ENCODE measurements around the gene RAN.

The RAN gene

GRCh38 chr12:130920119-130920703 lies 48.3 kb downstream of the RAN start:
- Histone ChIP-seq H3K27me3 (ENCODE audit: insufficient read depth, poor library complexity, severe bottlenecking) (peaks cover 2% of the 10 kb centered on the region), H3K4me3 (replicated peaks; ENCODE audit: insufficient read depth, low read length) (no peak overlapping the region), H3K27ac (replicated peaks) (no peak overlapping the region)
- no peak for DNase-seq (ENCODE audit: low read depth in 1 of 2, low spot score in 1 of 2)
- TF ChIP-seq POLR2AphosphoS5 (IDR thresholded peaks at IDR 0.05; ENCODE audit: low read depth) (no peak), REST (IDR thresholded peaks at IDR 0.05; ENCODE audit: insufficient replicate concordance, low read depth) (no peak), GABPA (IDR thresholded peaks at IDR 0.05; ENCODE audit: low read depth) (no peak), SPI1 (IDR thresholded peaks at IDR 0.05; ENCODE audit: borderline replicate concordance, low read depth) (no peak)
- TF ChIP-seq, protein P1, sequence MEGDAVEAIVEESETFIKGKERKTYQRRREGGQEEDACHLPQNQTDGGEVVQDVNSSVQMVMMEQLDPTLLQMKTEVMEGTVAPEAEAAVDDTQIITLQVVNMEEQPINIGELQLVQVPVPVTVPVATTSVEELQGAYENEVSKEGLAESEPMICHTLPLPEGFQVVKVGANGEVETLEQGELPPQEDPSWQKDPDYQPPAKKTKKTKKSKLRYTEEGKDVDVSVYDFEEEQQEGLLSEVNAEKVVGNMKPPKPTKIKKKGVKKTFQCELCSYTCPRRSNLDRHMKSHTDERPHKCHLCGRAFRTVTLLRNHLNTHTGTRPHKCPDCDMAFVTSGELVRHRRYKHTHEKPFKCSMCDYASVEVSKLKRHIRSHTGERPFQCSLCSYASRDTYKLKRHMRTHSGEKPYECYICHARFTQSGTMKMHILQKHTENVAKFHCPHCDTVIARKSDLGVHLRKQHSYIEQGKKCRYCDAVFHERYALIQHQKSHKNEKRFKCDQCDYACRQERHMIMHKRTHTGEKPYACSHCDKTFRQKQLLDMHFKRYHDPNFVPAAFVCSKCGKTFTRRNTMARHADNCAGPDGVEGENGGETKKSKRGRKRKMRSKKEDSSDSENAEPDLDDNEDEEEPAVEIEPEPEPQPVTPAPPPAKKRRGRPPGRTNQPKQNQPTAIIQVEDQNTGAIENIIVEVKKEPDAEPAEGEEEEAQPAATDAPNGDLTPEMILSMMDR (IDR thresholded peaks at IDR 0.05; ENCODE audit: insufficient read depth, low read length): no peak

DNA sequence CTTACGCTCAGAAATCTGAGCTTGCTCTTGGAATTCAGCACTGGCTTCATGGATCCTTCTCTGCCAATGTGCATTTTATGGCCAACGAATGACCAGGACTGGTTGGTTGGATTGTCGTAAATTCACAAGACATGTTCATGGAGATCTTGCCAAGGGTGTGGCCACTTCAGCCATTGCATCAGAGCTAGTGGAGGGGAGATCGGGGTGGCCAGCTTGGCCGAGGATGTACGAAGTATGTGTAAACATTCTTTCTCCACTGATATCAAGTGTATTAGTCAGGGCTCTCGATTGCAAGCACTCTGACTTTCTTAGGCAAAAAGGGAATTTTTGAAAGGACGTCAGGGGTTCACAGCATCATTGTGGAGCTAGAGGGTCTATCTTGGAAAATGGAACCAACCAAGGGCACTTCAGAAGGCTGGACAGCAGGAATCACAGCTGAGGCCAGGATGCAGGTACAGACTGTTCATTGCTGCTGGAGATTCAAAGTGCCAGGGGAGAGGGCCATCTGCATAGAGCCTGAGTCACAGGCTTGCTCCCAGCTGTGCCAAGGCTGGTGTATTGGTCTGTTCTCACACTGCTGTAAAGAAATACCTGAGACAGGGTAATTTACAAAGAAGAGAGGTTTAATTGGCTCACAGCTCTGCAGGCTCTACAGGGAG lies 49.0 kb downstream of the RAN start:
- TF ChIP-seq GABPA (IDR thresholded peaks at IDR 0.05; ENCODE audit: low read depth): no peak
- no peak for TF ChIP-seq SPI1 (IDR thresholded peaks at IDR 0.05; ENCODE audit: borderline replicate concordance, low read depth)
- TF ChIP-seq POLR2AphosphoS5 (IDR thresholded peaks at IDR 0.05; ENCODE audit: low read depth): no peak
- TF ChIP-seq REST (IDR thresholded peaks at IDR 0.05; ENCODE audit: insufficient replicate concordance, low read depth): no peak
- TF ChIP-seq, protein P1 (IDR thresholded peaks at IDR 0.05; ENCODE audit: insufficient read depth, low read length): no peak
- Histone ChIP-seq H3K27ac (replicated peaks) (no peak overlapping the region), H3K4me3 (replicated peaks; ENCODE audit: insufficient read depth, low read length) (no peak overlapping the region), H3K27me3 (ENCODE audit: insufficient read depth, poor library complexity, severe bottlenecking) (peaks cover under 1% of the 10 kb centered on the region)
- DNase-seq (ENCODE audit: low read depth in 1 of 2, low spot score in 1 of 2): no peak

- Histone ChIP-seq H3K27me3 (ENCODE audit: insufficient read depth, poor library complexity, severe bottlenecking) (no peaks in the 10 kb centered on the region), H3K27ac (replicated peaks) (no peak overlapping the region), H3K4me3 (replicated peaks; ENCODE audit: insufficient read depth, low read length) (no peak overlapping the region)
- DNase-seq (ENCODE audit: low read depth in 1 of 2, low spot score in 1 of 2): no peak
- no peak for TF ChIP-seq SPI1 (IDR thresholded peaks at IDR 0.05; ENCODE audit: borderline replicate concordance, low read depth)
- TF ChIP-seq, protein P1 (IDR thresholded peaks at IDR 0.05; ENCODE audit: insufficient read depth, low read length): no peak
- TF ChIP-seq POLR2AphosphoS5 (IDR thresholded peaks at IDR 0.05; ENCODE audit: low read depth): no peak
- TF ChIP-seq GABPA (IDR thresholded peaks at IDR 0.05; ENCODE audit: low read depth): no peak
- TF ChIP-seq REST (IDR thresholded peaks at IDR 0.05; ENCODE audit: insufficient replicate concordance, low read depth): no peak
Observed at GRCh38 chr12:130922511-130922953, 50.7 kb downstream of the RAN start.

All from HL-60 (cell line).